Aorta (tissue), 5 donors: ENCODE results near the gene JMJD6. TPM values are rescaled to one million over a fixed set of nuclear protein-coding genes. Genes with fewer than 3 reads are reported as not detected.

Source experiments
- ATAC-seq: fragments of 200-7000 bp; cut with Tn5 transposase; one replicate; pipeline ENCODE4 v1.9.1; 2022; ENCODE audit warnings: moderate library complexity; ENCODE audit not compliant: low FRiP score
- DNase-seq, 2 donors: peaks; one replicate each; pipeline ENCODE4 v3.0.0-alpha.2; 2020
- H3K27ac ChIP-seq, 2 donors: one replicate each; pipeline ENCODE4 v1.5.1; 2013; ENCODE audit warnings: low read length in 2 of 2, mild to moderate bottlenecking in 2 of 2, moderate library complexity in 2 of 2, control low read depth in 1 of 2, inconsistent platforms in 1 of 2, low read depth in 1 of 2
- H3K27me3 ChIP-seq, 2 donors: one replicate each; pipeline ENCODE4 v1.6.1; 2013; ENCODE audit warnings: control low read depth in 1 of 2, low read length in 1 of 2, mild to moderate bottlenecking in 1 of 2, moderate library complexity in 1 of 2; ENCODE audit not compliant: insufficient read depth in 2 of 2, control insufficient read depth in 1 of 2
- H3K36me3 ChIP-seq, 2 donors: one replicate each; pipeline ENCODE4 v1.6.1; 2013; ENCODE audit warnings: control low read depth in 1 of 2, low read length in 1 of 2, mild to moderate bottlenecking in 1 of 2; ENCODE audit not compliant: insufficient read depth in 2 of 2, control insufficient read depth in 1 of 2
- H3K4me1 ChIP-seq, 2 donors: one replicate each; pipeline ENCODE4 v1.6.1; 2013; ENCODE audit warnings: low read length in 2 of 2, control low read depth in 1 of 2, mild to moderate bottlenecking in 1 of 2, moderate library complexity in 1 of 2; ENCODE audit not compliant: insufficient read depth in 2 of 2, control insufficient read depth in 1 of 2
- H3K4me3 ChIP-seq, 2 donors: one replicate each; pipeline ENCODE4 v1.5.1; 2013; ENCODE audit warnings: low read length in 2 of 2, control low read depth in 1 of 2, mild to moderate bottlenecking in 1 of 2
- H3K9me3 ChIP-seq: one replicate; pipeline ENCODE4 v1.6.1; 2013; ENCODE audit warnings: mild to moderate bottlenecking, low read length; ENCODE audit not compliant: control insufficient read depth
- WGBS, 2 donors: extraction: QIAGEN DNeasy Blood & Tissue Kit; methylation state at CpG; one replicate each; pipeline ENCODE4 v1.1.7; 2013; 5-methylcytosine and 5-hydroxymethylcytosine counted together
- intact Hi-C, 2 donors: fragments of 100-400 bp; cut with DNase I; formaldehyde crosslinking; loops; one replicate each; pipeline versions ENCODE4 v1.14.2 to v1.15.0; 2022
- polyA plus RNA-seq, 2 donors: library from polyadenylated mRNA; stranded (reverse); fragments of 200-250 nt; gene quantifications; one replicate each; pipeline ENCODE4 v1.2.3, GENCODE V29; 2013
- total RNA-seq, 2 donors: library from RNA; stranded (reverse); fragmentation: NEBNext Ultra II Directional; extraction: Animal tissue kit (Norgen Biotek cat#: 25700); gene quantifications; one replicate each; pipeline ENCODE4 v1.2.1, GENCODE V29; 2021
- donor health status: healthy with polysubstance abuse.
- donor health status: Bipolar disorder and iron deficiency.
- donor health status: DM: no; HTN: no; CAD: no.
- donor health status: DM: no; HTN: no; CAD: no.
- donor health status: DM: yes; HTN: yes; CAD: no.

Gene JMJD6
- total and polyA plus RNA-seq, 4 donors: 29.3 to 82.5 (median 45.9) TPM

- DNase-seq: peak in 1 of 2 donors; percentile 73
- intact Hi-C loops: loop anchor here in 1 of 2 donors (2.0 kb wide), 1 partner anchor 27 kb away; no protein-coding TSS in a partner anchor
Measured at GRCh38 chr17:76688165-76688622, 38.2 kb downstream of the JMJD6 start.

GRCh38 chr17:76687298-76688164 lies 38.9 kb downstream of the JMJD6 start:
- intact Hi-C loops: loop anchor here in 1 of 2 donors (2.0 kb wide), 1 partner anchor 27 kb away; no protein-coding TSS in a partner anchor
- peak overlapping the region; percentile 56 to 62 for H3K27ac ChIP-seq
- ATAC-seq: peak; percentile 81
- no peaks in the 10 kb centered on the region for H3K27me3 ChIP-seq
- H3K4me1 ChIP-seq: no peaks in the 10 kb centered on the region
- H3K9me3 ChIP-seq: no peaks in the 10 kb centered on the region
- peak; percentile 83 to 84 for DNase-seq
- WGBS, 2 donors: 22 to 23% methylated on average over 25 to 26 of the region's 26 CpGs
- no peaks in the 10 kb centered on the region for H3K36me3 ChIP-seq
- H3K4me3 ChIP-seq: no peak overlapping the region

More at GRCh38 chr17:76688165-76688622, 38.2 kb downstream of the JMJD6 start:
- WGBS, 2 donors: 18 to 40% methylated on average over 11 of the region's 11 CpGs
- Histone ChIP-seq H3K4me1 (no peaks in the 10 kb centered on the region), H3K27ac (peak overlapping the region; percentile 56 to 62), H3K4me3 (no peak overlapping the region), H3K36me3 (no peaks in the 10 kb centered on the region), H3K9me3 (no peaks in the 10 kb centered on the region), H3K27me3 (no peaks in the 10 kb centered on the region)
- ATAC-seq: peak; percentile 37

- no peaks in the 10 kb centered on the region for H3K4me1 ChIP-seq
Measured at GRCh38 chr17:76686538-76687297, 39.7 kb downstream of the JMJD6 start.

DNA sequence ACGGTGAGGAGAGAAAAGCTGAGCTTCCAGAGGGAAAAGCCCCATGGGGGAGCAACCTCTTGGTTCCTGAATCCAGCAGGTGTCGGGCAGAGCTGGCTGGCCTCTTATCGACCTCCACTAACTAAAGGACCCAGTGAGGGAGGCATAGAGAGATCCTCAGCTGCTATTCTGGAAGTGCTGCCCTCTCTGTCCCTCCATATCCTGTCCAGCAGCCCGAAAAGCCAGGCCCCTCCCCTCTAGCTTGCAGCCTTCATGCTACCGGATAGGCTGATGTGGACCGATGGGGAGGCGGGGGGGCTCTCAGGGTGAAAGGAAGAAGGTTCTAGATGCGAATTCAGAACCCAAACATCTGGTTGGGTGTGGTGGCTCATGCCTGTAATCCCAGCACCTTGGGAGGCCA lies 40.6 kb downstream of the JMJD6 start:
- Histone ChIP-seq H3K27ac (no peak overlapping the region), H3K9me3 (no peaks in the 10 kb centered on the region), H3K36me3 (no peaks in the 10 kb centered on the region), H3K4me1 (no peaks in the 10 kb centered on the region), H3K4me3 (no peak overlapping the region), H3K27me3 (no peaks in the 10 kb centered on the region)
- ATAC-seq: no peak
- no peak for DNase-seq
- intact Hi-C loops: no loop called here
- WGBS, 2 donors: 82 to 85% methylated on average over 8 of the region's 8 CpGs

More at GRCh38 chr17:76686538-76687297, 39.7 kb downstream of the JMJD6 start:
- peak; percentile 19 for ATAC-seq
- no peak for DNase-seq
- Histone ChIP-seq H3K4me3 (no peak overlapping the region), H3K9me3 (no peaks in the 10 kb centered on the region), H3K27ac (peak overlapping the region in 1 of 2 donors; percentile 55), H3K27me3 (no peaks in the 10 kb centered on the region), H3K36me3 (no peaks in the 10 kb centered on the region)
- intact Hi-C loops: no loop called here
- 66 to 71% methylated on average over 15 of the region's 15 CpGs for WGBS, 2 donors

- DNase-seq: no peak
- Histone ChIP-seq H3K4me3 (no peak overlapping the region), H3K27me3 (no peaks in the 10 kb centered on the region), H3K9me3 (no peaks in the 10 kb centered on the region), H3K4me1 (no peaks in the 10 kb centered on the region), H3K27ac (peak overlapping the region in 1 of 2 donors; percentile 4), H3K36me3 (no peaks in the 10 kb centered on the region)
- ATAC-seq: no peak
- WGBS, 2 donors: 85 to 94% methylated on average over 12 of the region's 12 CpGs
- intact Hi-C loops: no loop called here
Measured at GRCh38 chr17:76685366-76685765, 41.0 kb downstream of the JMJD6 start.

DNA sequence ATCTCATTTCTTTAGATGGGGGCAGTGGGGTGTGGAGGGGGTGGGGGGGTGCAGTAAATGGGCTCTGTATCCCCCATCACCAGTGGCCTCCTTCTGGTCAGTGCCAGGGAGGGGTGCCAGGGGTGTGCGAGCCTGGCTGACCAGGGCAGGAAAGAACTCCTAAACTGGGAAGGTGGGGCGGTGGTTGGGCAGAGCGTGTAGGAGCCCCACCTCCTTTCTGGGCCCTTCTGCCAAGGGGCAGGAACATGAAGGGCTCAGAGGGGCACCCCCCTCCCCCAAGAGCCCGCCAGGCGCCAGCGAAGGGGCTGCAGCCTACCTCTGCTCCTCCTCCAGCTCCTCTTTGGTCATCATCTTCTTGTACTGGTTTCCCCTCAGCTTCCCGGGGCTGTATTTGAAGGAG lies 41.6 kb downstream of the JMJD6 start:
- 71 to 82% methylated on average over 6 to 7 of the region's 7 CpGs for WGBS, 2 donors
- Histone ChIP-seq H3K27me3 (no peaks in the 10 kb centered on the region), H3K36me3 (no peaks in the 10 kb centered on the region), H3K9me3 (no peaks in the 10 kb centered on the region), H3K4me1 (no peaks in the 10 kb centered on the region), H3K4me3 (no peak overlapping the region), H3K27ac (no peak overlapping the region)
- DNase-seq: no peak
- intact Hi-C loops: no loop called here
- no peak for ATAC-seq

- peak in 1 of 2 donors; percentile 71 for DNase-seq
- ATAC-seq: no peak
- Histone ChIP-seq H3K36me3 (no peaks in the 10 kb centered on the region), H3K27me3 (no peaks in the 10 kb centered on the region), H3K4me3 (no peak overlapping the region), H3K9me3 (no peaks in the 10 kb centered on the region), H3K27ac (no peak overlapping the region), H3K4me1 (no peaks in the 10 kb centered on the region)
- 84 to 86% methylated on average over 25 of the region's 25 CpGs for WGBS, 2 donors
- intact Hi-C loops: no loop called here
Measured at GRCh38 chr17:76683921-76684745, 42.3 kb downstream of the JMJD6 start.
